Hepatocyte (in vitro differentiated cells): ENCODE results near the gene MYO1E. TPM values are rescaled to one million over a fixed set of nuclear protein-coding genes. Genes with fewer than 3 reads are reported as not detected.

Source experiments
- DNase-seq: peaks from one replicate; pipeline ENCODE4 v3.0.0-alpha.2; 2016; ENCODE audit warnings: low spot score
- H2AFZ ChIP-seq: fragments of 200-600 bp; sonication (generic); 2 replicates; pipeline ENCODE4 v1.6.0; 2016; ENCODE audit warnings: antibody characterized with exemption, mild to moderate bottlenecking
- H3K27ac ChIP-seq: fragments of 200-600 bp; sonication (generic); 2 replicates; pipeline ENCODE4 v1.5.1; 2016; ENCODE audit warnings: mild to moderate bottlenecking
- H3K27me3 ChIP-seq: fragments of 200-600 bp; sonication (generic); 2 replicates; pipeline ENCODE4 v1.6.1; 2016
- H3K36me3 ChIP-seq: fragments of 200-600 bp; sonication (generic); replicated peaks from 2 replicates; pipeline ENCODE4 v1.5.1; 2016; ENCODE audit warnings: low read depth; ENCODE audit not compliant: insufficient read depth
- H3K4me1 ChIP-seq: fragments of 200-600 bp; sonication (generic); 2 replicates; pipeline ENCODE4 v1.5.1; 2016; ENCODE audit warnings: mild to moderate bottlenecking, moderate library complexity; ENCODE audit not compliant: insufficient read depth
- H3K4me2 ChIP-seq: fragments of 200-600 bp; sonication (generic); 2 replicates; pipeline ENCODE4 v1.6.0; 2016
- H3K4me3 ChIP-seq: fragments of 200-600 bp; sonication (generic); 2 replicates; pipeline ENCODE4 v1.5.1; 2016; ENCODE audit warnings: mild to moderate bottlenecking
- H3K79me2 ChIP-seq: fragments of 200-600 bp; sonication (generic); 2 replicates; pipeline ENCODE4 v1.6.0; 2017; ENCODE audit warnings: mild to moderate bottlenecking
- H3K9me2 ChIP-seq: fragments of 200-600 bp; sonication (generic); replicated peaks from 2 replicates; pipeline ENCODE4 v1.6.0; 2017; ENCODE audit warnings: mild to moderate bottlenecking; ENCODE audit not compliant: insufficient read depth
- H3K9me3 ChIP-seq: fragments of 200-600 bp; sonication (generic); 2 replicates; pipeline ENCODE4 v1.5.1; 2016; ENCODE audit warnings: low read depth, mild to moderate bottlenecking
- H4K20me1 ChIP-seq: fragments of 200-600 bp; sonication (generic); 2 replicates; pipeline ENCODE4 v1.6.0; 2016; ENCODE audit warnings: mild to moderate bottlenecking; ENCODE audit not compliant: insufficient read depth, poor library complexity, severe bottlenecking
- EZH2 ChIP-seq: fragments of 200-600 bp; sonication (generic); IDR thresholded peaks from 2 replicates; pipeline ENCODE4 v1.6.1; 2016; ENCODE audit warnings: antibody characterized with exemption, mild to moderate bottlenecking, borderline replicate concordance
- EZH2phosphoT487 ChIP-seq: fragments of 200-600 bp; sonication (generic); IDR thresholded peaks from one replicate; pipeline ENCODE4 v1.6.1; 2018; ENCODE audit warnings: antibody characterized with exemption, mild to moderate bottlenecking, low read depth, moderate library complexity; ENCODE audit not compliant: unreplicated experiment, severe bottlenecking
- WGBS: methylation state at CpG from one replicate; pipeline ENCODE4 v1.1.6; 2016; ENCODE audit warnings: low lambda C conversion rate; ENCODE audit errors: missing lambda C conversion rate; 5-methylcytosine and 5-hydroxymethylcytosine counted together
- polyA plus RNA-seq: library from polyadenylated mRNA; unstranded; fragments of >200 nt; fragmentation: Nextera tagmentation; extraction: Ambion mirVana; gene quantifications from 2 replicates; pipeline ENCODE4 v1.2.1, GENCODE V29; 2016
- total RNA-seq: library from RNA; depleted of rRNA; stranded (reverse); fragments of >200 nt; gene quantifications from 2 replicates; pipeline ENCODE4 v1.2.3, GENCODE V29; 2014
- TF ChIP-seq, protein P1 (sequence below): fragments of 200-600 bp; sonication (generic); IDR thresholded peaks from 2 replicates; pipeline ENCODE4 v1.5.1; 2016; ENCODE audit warnings: antibody characterized with exemption, mild to moderate bottlenecking; ENCODE audit not compliant: poor library complexity

MYO1E gene
- total and polyA plus RNA-seq, 2 experiments from 2014 or later: 107 to 111 TPM

DNA sequence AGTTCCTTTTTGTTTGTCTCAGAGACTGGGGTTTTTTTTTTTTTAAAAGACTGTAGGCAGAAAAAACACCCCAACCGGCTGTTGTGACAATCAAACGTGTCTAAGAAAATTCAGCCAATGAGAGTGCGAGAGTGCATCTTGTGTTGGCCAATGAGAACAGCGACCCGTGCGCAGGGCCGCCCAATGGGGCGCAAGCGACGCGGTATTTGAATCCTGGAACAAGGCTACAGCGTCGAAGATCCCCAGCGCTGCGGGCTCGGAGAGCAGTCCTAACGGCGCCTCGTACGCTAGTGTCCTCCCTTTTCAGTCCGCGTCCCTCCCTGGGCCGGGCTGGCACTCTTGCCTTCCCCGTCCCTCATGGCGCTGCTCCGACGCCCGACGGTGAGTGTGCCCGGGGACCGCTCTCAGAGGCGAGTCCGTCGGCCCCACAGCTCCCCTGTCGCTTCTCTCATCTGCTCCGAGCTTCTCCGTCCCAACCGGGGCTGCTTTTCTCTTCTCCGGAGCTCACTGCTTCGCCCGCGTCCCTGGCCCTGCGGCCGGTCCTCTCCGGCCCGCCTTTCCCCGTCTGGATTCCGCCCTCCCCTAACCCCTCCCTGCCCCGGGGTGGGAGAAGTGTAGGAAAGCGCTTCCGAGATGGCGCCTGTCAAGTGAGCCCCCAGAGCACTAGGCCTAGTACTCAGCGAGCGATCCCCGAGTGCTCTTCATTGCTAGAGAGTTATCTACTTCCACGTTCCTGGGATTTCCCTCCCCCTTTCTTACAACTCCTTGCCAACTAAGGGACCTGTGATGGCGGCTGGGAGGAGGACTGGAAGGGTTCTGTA lies 267.5 kb downstream of the MYO1E start, which contains the start of gene CCNB2:
CCNB2 (plus strand) TSS at position 235 of the 821 bp plus-strand sequence; CDS start at position 358, 123 bp downstream.
- peak; percentile 93 for DNase-seq
- Histone ChIP-seq H3K4me3 (peak within 1 kb of the TSS; percentile 56), H3K4me1 (peaks cover 5% of the 10 kb centered on the region), H2AFZ (peak within 1 kb of the TSS; percentile 89), H3K27ac (peak within 1 kb of the TSS; percentile 81), H3K79me2 (peaks cover 16% of the 10 kb centered on the region), H3K4me2 (peak within 1 kb of the TSS; percentile 90), H3K27me3 (no peaks in the 10 kb centered on the region), H3K9me2 (no peaks in the 10 kb centered on the region), H3K36me3 (no peaks in the 10 kb centered on the region), H3K9me3 (no peaks in the 10 kb centered on the region), H4K20me1 (no peaks in the 10 kb centered on the region)
- no peak for TF ChIP-seq EZH2
- TF ChIP-seq EZH2phosphoT487: no peak
- TF ChIP-seq, protein P1, sequence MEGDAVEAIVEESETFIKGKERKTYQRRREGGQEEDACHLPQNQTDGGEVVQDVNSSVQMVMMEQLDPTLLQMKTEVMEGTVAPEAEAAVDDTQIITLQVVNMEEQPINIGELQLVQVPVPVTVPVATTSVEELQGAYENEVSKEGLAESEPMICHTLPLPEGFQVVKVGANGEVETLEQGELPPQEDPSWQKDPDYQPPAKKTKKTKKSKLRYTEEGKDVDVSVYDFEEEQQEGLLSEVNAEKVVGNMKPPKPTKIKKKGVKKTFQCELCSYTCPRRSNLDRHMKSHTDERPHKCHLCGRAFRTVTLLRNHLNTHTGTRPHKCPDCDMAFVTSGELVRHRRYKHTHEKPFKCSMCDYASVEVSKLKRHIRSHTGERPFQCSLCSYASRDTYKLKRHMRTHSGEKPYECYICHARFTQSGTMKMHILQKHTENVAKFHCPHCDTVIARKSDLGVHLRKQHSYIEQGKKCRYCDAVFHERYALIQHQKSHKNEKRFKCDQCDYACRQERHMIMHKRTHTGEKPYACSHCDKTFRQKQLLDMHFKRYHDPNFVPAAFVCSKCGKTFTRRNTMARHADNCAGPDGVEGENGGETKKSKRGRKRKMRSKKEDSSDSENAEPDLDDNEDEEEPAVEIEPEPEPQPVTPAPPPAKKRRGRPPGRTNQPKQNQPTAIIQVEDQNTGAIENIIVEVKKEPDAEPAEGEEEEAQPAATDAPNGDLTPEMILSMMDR: no peak
- WGBS: 1% methylated on average over 57 of the region's 57 CpGs

DNA sequence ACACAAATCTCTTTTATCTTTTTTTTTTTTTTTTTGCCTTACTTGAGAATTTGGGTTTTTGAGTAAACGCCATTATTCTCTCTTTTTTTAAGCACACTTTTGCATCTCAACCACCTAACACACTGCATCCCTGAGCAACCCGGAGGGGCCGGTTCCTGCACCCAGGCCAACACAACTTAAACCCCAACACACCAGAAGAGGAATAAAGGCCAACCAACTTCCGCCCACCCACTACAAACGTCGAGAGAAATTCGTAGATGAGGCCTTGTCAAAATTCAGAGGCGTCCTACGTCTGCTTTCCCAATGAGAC lies 268.1 kb downstream of the MYO1E start:
- H3K4me1 ChIP-seq: peaks cover 5% of the 10 kb centered on the region
- H3K9me3 ChIP-seq: no peaks in the 10 kb centered on the region
- TF ChIP-seq EZH2phosphoT487: no peak
- TF ChIP-seq, protein P1: no peak
- no peaks in the 10 kb centered on the region for H3K9me2 ChIP-seq
- no peaks in the 10 kb centered on the region for H4K20me1 ChIP-seq
- peak overlapping the region; percentile 89 for H2AFZ ChIP-seq
- peak overlapping the region; percentile 50 for H3K4me3 ChIP-seq
- H3K79me2 ChIP-seq: peaks cover 16% of the 10 kb centered on the region
- no peaks in the 10 kb centered on the region for H3K36me3 ChIP-seq
- H3K27me3 ChIP-seq: no peaks in the 10 kb centered on the region
- WGBS: 3% methylated on average over 9 of the region's 9 CpGs
- DNase-seq: no peak
- H3K27ac ChIP-seq: peak overlapping the region; percentile 81
- peak overlapping the region; percentile 90 for H3K4me2 ChIP-seq

DNA sequence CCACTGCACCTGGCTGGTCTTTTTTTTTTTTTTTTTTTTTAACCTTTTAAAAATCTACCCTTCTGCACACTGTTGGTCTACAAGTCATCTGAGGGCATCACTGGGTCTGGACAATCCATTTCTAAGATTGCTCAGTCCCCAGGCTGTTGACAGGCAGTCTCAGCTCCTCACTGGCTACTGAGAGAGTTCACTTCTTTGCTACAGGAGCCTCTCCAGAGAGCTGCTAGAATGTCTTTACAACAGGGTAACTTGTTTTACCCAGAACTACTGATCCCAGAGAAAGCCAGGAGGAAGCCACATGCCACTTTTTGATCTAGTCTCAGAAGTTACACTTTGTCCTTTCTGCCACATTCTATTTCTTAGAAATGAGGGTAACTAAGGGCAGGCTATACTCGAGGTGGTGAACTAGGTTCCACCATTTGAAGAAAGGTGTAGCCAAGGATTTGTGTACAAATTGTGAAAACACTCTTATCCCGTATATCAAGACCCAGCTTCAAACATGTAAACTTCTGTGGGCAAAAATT lies 273.4 kb downstream of the MYO1E start:
- H3K9me3 ChIP-seq: no peaks in the 10 kb centered on the region
- TF ChIP-seq EZH2phosphoT487: no peak
- no peak for TF ChIP-seq EZH2
- TF ChIP-seq, protein P1: no peak
- no peaks in the 10 kb centered on the region for H3K9me2 ChIP-seq
- H3K4me2 ChIP-seq: no peak overlapping the region
- WGBS: 72% methylated on average over 2 of the region's 2 CpGs
- no peaks in the 10 kb centered on the region for H3K4me1 ChIP-seq
- no peak overlapping the region for H3K4me3 ChIP-seq
- no peak overlapping the region for H3K27ac ChIP-seq
- no peaks in the 10 kb centered on the region for H3K27me3 ChIP-seq
- DNase-seq: no peak
- H3K79me2 ChIP-seq: no peaks in the 10 kb centered on the region
- H3K36me3 ChIP-seq: no peaks in the 10 kb centered on the region
- H2AFZ ChIP-seq: no peak overlapping the region
- no peaks in the 10 kb centered on the region for H4K20me1 ChIP-seq
